NCI-H345 treated with DMSO at 0.1 percent for 48 hours (cell line): Measurements from ENCODE around the gene OR13C5.
"Not testable (repeated sequence)": the region's sequence is repeated elsewhere in the genome, so short reads cannot be mapped to it uniquely, and the experiment has no call there.

ENCODE experiments used
- DNase-seq: peaks from one replicate; lab custom pipeline; 2025; ENCODE audit not compliant: unreplicated experiment; lab: John Stamatoyannopoulos, UW

OR13C5 gene

GRCh38 chr9:104599313-104599712, at the start of gene OR13C5:
OR13C5 (minus strand) TSS chr9:104599413; CDS start chr9:104599413, 0 bp downstream.
- not testable (repeated sequence) for DNase-seq

GRCh38 chr9:104635456-104635855, 36.2 kb upstream of the OR13C5 start:
- no peak for DNase-seq

GRCh38 chr9:104633976-104634520, 34.8 kb upstream of the OR13C5 start:
- DNase-seq, result no peak

GRCh38 chr9:104625964-104626363, 26.8 kb upstream of the OR13C5 start:
- DNase-seq, result not testable (repeated sequence)

- DNase-seq, result no peak
Observed at GRCh38 chr9:104618104-104618503, 18.9 kb upstream of the OR13C5 start, which contains the start of gene OR13C9. OR13C9 (minus strand) TSS chr9:104618204; CDS start chr9:104618204, 0 bp downstream.

- DNase-seq, result no peak
Observed at GRCh38 chr9:104617418-104617817, 18.2 kb upstream of the OR13C5 start.

GRCh38 chr9:104611213-104611612, 12.0 kb upstream of the OR13C5 start:
- DNase-seq, result no peak

GRCh38 chr9:104608336-104608735, 9.1 kb upstream of the OR13C5 start:
- no peak for DNase-seq

- no peak for DNase-seq
Observed at GRCh38 chr9:104606152-104606551, 6.9 kb upstream of the OR13C5 start.

GRCh38 chr9:104605527-104605926, 6.3 kb upstream of the OR13C5 start, which contains the start of gene OR13C2:
OR13C2 (minus strand) TSS chr9:104605627; CDS start chr9:104605627, 0 bp downstream.
- not testable (repeated sequence) for DNase-seq

- no peak for DNase-seq
Observed at GRCh38 chr9:104604801-104605200, 5.6 kb upstream of the OR13C5 start.

- DNase-seq, result not testable (repeated sequence)
Observed at GRCh38 chr9:104598749-104599148, 464 bp downstream of the OR13C5 start.

- no peak for DNase-seq
Observed at GRCh38 chr9:104589626-104590025, 9.6 kb downstream of the OR13C5 start.

- DNase-seq, result no peak
Observed at GRCh38 chr9:104586496-104587180, 12.6 kb downstream of the OR13C5 start.

GRCh38 chr9:104580562-104580961, 18.7 kb downstream of the OR13C5 start:
- DNase-seq, result no peak

GRCh38 chr9:104577263-104577662, 21.9 kb downstream of the OR13C5 start:
- no peak for DNase-seq

GRCh38 chr9:104575456-104575855, 23.8 kb downstream of the OR13C5 start:
- no peak for DNase-seq

- DNase-seq, result no peak
Observed at GRCh38 chr9:104572612-104573011, 26.6 kb downstream of the OR13C5 start.

- DNase-seq, result no peak
Observed at GRCh38 chr9:104568868-104569267, 30.3 kb downstream of the OR13C5 start, which contains the start of gene OR13C8. OR13C8 (plus strand) TSS chr9:104569168; CDS start chr9:104569168, 0 bp downstream.

GRCh38 chr9:104564358-104564757, 34.9 kb downstream of the OR13C5 start:
- no peak for DNase-seq

- DNase-seq, result peak; percentile 14
Observed at GRCh38 chr9:104556830-104557634, 42.2 kb downstream of the OR13C5 start.

- no peak for DNase-seq
Observed at GRCh38 chr9:104555521-104555920, 43.7 kb downstream of the OR13C5 start.
